ENCODE results near the gene LRRC71.

LRRC71 gene

DNA sequence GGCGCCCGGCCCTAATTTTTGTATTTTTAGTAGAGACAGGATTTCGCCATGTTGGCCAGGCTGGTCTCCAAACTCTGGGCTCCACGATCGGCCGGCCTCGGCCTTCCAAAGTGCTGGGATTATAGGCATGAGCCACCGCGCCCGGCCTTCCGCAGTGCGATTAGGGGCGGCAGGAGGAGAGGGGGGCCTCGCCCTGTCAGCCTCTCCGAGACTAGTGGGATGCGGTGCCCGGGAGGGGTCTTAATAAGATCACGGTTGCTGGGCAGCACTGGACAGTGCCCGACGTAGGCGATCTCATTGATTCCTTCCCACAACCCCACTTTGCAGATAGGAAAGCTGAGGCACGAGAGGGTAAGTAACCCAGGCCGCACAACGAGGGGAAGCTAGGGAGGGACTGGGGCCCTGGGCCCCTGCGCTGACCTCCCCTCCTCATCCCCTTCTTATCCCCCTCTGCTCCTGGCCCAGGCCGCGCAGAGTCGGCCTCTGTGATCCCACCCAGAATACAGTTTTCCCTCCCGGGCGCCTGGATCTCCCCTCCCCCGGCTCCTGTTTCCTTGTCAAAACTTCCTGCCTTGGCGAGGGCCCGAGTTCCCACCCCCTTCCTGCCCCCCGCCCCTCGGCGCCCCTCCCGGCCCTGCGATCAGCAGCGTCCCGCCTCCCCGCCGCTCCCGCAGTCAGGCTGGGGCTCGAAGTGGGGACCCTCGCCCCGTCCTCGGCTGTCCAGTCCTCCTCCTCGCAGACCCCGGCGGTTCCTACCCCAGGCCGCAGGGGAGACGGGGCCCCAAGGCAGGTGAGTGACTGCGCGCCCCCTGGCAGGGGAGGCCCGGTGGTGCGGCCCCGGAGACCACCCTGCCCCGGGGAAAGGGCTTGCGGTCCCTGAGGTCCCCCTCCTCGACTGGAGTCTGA lies 27.1 kb upstream of the LRRC71 start, which contains the start of gene PEAR1:
PEAR1 (plus strand) TSS at position 671 of the 906 bp plus-strand sequence. CDS start 10,209 bp downstream, outside the sequence.
- FAIRE-seq: no peak

GRCh38 chr1:156894001-156894400 lies 26.4 kb upstream of the LRRC71 start:
- FAIRE-seq: no peak

- FAIRE-seq: no peak
These were observed 25.5 kb upstream of the LRRC71 start for GRCh38 chr1:156894711-156895454.

- no peak for FAIRE-seq
These were observed 25.0 kb upstream of the LRRC71 start for GRCh38 chr1:156895455-156895812.

DNA sequence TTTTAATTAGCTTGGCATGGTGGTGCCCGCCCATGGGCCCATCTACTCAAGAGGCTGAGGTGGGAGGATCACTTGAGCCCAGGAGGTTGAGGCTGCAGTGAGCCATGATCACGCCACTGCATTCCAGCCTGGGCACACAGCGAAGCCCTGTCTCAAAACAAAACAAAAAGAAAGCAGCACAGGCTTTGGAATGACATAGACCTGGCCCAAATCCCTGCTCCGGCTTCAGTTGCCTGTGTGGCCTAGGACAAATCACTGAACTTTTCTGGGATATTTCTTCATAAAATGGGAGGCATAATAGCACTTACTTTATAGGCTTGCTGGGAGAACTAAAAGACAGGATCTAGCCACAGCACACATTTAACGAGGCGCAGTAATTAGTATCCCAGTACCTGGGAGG lies 24.5 kb upstream of the LRRC71 start:
- FAIRE-seq: no peak

DNA sequence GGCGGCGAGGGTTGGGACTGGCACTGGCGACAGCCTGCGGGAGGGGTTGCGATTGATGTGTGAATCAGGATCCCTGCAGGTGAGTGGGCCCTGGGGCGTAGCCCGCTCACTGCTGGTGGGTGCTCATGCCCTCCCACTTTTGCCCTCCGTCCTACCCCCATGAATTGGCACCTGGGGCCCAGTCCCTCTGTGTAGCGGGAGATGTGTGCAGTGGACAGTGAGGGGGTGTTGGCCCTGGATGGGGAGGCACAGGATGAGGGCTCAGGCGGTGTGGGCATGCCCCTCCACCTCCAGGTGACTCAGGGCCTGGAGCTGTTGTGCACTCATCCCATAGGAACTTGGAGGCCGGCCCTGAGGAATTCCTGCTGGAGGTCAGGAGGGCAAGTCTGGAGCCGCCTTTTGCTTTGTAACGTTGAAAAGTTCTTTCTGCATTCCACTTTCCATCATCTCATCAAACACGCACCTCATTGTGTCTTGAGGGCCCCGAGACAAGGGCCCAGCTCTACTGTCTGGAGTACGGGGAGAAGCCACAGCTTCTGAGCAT lies 23.9 kb upstream of the LRRC71 start:
- no peak for FAIRE-seq

GRCh38 chr1:156897078-156897825 lies 23.2 kb upstream of the LRRC71 start:
- no peak for FAIRE-seq

DNA sequence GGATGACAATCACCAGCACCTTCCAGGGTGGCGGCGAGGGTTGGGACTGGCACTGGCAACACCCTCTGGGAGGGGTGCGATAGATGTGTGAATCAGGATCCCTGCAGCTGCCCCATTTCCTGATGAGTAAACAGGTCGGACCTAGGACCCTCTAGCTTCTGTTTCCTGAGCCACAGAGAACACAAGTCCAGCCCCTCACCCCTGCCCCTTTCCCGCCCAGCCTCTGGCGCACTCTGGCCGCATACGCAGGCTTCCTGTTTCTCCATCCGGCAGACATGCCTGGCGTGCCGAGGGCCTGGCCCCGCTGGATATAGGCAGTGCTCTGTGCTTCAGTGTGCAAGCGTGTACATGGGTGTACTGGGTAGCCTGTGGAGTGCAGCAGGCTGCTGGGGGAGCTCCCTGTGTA lies 22.3 kb upstream of the LRRC71 start:
- no peak for FAIRE-seq

GRCh38 chr1:156898971-156899664 lies 21.3 kb upstream of the LRRC71 start:
- no peak for FAIRE-seq

DNA sequence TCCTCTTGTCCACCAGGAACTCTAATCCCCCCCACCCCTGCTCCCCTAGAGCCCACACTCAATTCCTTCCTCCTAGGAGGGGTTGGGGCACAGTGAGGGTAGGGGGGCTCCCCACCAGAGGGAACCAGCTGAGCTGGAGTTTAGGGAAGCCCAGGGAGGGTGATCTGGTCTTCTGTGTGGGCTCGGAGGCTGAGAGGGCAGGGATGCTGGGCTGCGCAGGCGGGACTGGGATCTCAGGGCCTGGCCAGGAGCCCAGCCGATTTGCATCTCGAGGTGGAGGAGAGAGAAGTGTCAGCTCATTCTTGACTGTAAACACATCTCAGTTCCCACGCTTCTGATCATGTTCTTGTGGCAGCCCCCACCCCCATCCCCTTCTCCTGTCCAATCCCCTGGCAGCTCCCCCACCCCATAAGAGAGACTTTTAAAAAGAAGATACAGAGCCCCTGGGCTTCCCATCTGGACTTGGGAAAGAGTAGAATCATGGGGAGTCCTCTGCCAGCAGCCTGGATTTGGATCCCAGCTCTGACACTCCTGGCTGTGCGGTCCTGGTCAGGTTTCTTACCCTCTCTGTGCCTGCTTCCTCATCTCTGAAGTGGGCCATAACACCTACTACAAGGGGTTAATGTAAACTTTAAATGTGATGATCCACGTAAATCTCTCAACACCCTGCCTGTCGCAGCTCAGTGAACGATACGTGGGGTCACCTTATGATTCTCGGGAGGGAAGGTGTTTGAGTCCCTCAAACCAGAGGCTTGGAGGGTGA lies 20.3 kb upstream of the LRRC71 start:
- no peak for FAIRE-seq

DNA sequence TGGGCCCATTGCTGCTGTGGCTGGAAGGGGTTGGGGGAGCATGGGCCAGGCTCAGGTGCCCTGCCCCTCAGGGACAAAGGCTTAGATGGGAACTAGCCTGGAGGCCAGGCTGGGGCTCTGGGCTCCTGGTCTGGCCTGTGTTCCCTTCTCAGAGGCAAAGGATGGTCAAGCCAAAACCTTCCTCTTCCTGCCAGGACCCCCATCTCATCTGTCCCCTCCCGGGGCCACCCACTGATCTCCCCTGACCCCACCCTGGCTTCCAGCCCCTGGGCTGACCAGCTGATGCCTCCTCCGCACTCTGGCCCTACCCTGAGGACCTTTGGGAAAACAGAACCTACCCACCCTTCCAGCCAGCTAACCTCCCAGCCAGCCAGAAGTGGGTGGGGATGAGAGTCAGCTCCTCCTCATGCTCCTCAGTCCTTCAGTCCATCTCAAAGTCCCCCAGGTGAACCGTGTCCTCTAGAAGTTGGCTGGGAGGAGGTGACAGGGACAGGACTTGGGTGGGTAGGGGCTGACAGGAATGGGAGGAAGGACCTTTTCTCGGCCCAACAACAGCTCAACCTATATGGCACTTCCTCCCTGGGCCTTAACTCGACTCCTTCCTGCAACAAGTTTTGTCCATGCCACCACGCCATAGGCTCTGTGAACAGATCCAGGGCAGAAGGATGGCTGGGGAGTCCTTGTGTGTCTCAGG lies 19.4 kb upstream of the LRRC71 start:
- FAIRE-seq: no peak

DNA sequence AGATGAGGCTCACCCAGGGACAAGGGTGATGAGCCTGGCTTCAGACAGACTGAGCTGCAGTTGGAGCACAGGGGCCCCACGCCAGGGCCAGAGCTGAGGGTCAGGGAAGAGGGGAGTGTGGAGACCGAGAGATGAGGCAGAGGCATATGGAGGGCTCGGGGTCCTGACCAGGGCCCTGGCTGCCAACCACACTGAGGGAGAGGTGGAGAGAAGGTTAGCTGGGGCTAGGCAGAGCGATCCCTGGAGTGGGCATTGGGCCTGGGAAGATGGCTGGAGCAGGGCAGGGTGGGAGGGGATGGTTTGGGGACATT lies 18.9 kb upstream of the LRRC71 start:
- no peak for FAIRE-seq

DNA sequence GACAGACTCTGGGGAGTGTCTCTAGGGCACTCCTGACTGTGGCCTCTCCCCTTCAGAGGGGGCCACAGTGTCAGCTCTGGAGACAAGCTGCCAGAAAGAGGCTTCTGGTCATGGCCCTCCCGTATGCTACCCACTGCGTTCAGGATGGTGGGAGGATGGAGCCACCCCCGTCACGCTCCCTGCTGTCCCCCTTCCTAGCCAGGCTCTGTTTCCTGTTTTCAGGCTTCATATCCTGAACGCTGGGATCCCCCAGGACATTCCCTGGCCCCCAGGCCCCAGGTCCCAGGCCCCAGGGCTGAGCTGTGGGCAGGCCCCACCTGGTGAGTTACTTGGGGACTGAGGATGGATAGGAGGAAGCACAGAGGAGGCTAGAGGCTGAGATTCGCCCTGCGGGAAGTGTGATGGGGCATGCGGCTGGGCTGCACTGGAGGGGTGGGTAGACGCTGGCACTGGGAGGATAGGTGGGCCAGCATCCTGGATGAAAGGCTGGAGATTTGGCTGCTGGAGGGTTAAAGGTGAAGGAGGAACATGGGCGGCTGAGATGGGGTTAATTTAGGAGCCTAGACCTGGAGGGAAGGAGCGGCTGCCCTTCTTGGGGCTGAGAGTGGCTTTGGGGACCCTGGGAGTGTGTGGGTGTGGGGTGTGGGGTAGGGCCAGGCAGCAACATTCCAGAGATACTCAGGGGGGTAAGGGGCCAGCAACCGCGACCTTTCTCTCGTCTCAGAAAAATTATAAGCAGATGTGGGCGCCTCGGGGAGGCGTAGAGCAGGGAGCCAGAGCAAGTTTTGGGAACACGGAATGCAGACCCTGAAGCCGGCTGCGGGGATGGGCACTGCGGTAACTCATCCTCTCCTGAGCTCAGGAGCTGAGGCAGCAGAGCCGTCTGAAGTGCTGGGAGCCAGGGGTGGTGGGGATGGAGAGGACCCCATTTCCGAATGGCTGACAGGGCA lies 18.2 kb upstream of the LRRC71 start:
- FAIRE-seq: no peak

DNA sequence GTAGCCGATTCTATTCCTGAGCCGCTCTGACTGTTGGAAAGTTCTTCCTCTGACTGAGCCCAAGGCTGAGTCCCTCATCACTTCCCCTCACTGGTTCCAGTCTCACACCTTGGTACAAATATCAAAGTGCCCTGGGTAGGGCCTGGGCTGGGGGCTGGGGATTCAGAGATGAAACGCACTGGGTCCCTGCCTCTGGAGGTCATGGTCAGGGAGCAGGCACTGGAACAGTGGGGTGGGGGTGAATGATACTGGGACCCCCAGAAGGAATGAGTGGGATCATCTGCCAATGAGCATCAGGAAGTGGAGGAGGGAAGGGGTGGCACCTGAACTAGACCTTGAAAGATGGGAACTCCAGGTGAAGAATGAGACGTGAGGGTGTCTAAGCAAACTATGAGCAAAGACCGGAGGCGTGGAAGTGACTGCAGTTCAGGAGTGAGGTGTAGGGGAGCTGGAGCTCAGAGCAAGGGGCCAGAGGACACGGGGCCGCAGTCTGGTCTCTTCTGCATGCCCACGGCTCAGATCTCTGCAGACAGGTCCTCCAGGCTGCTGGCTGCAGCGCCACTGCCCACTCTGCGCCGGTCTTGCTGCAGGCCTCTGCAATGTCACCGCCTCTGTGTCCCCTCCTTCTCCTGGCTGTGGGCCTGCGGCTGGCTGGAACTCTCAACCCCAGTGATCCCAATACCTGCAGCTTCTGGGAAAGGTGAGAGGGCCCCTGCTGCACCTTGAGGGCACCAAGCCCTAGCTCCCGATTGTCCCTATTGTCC lies 16.9 kb upstream of the LRRC71 start:
- no peak for FAIRE-seq

GRCh38 chr1:156904187-156904959 lies 16.1 kb upstream of the LRRC71 start:
- no peak for FAIRE-seq

- FAIRE-seq: no peak
These were observed 15.3 kb upstream of the LRRC71 start for GRCh38 chr1:156905176-156905575.

GRCh38 chr1:156905651-156906050 lies 14.8 kb upstream of the LRRC71 start:
- FAIRE-seq: no peak

GRCh38 chr1:156906206-156906906 lies 14.1 kb upstream of the LRRC71 start:
- no peak for FAIRE-seq
